ENCODE results near the gene MARCHF3. TPM values are rescaled to one million over a fixed set of nuclear protein-coding genes. Genes with fewer than 3 reads are reported as not detected.

The MARCHF3 gene
- total and polyA plus RNA-seq, 2 of the 13 experiments (the other 11 are each of a cell fraction or from before 2014, with no cell fraction given), result 4.8 to 11.9 TPM

- H3K79me2 ChIP-seq (ENCODE audit: insufficient read depth, low read length), result no peaks in the 10 kb centered on the region
- H3K9me3 ChIP-seq (ENCODE audit: low read length), result no peaks in the 10 kb centered on the region
- no peaks in the 10 kb centered on the region for H3K27me3 ChIP-seq (ENCODE audit: control insufficient read depth in 1 of 2, insufficient read depth in 2 of 2, low read length in 2 of 2)
- no peak overlapping the region for H3K9ac ChIP-seq (ENCODE audit: insufficient read depth, low read depth, low read length)
- no TSS peak for BruUV-seq (replicated peaks)
- no peaks in the 10 kb centered on the region for H3K4me1 ChIP-seq (ENCODE audit: insufficient read depth, low read length)
- ChIA-PET CTCF (ENCODE audit: low intra/inter-chr PET ratio, low total read pairs) (no interaction called here), POLR2A (no interaction called here)
- intact Hi-C loops (cut with micrococcal nuclease; ENCODE audit: unreplicated experiment) (no loop called here), in situ Hi-C loops (cut with HindIII; ENCODE audit: extremely low pct_ligation_motif_present, low pct_unique_long_range_greater_than_20kb) (no loop called here)
- no peak overlapping the region for H3K4me3 ChIP-seq (replicated peaks in 1 of 3; ENCODE audit: insufficient read depth in 1 of 3, low read depth in 2 of 3, low read length in 3 of 3)
- H3K36me3 ChIP-seq (replicated peaks in 1 of 2; ENCODE audit: control insufficient read depth in 1 of 2, insufficient read depth in 2 of 2, low read length in 2 of 2), result 0 out of 5 replicates have a peak, but pooled peaks cover 0 to 4% of the 10 kb centered on the region in 2 experiments
- ATAC-seq (no peak), FAIRE-seq (no peak), DNase-seq (ENCODE audit: low spot score) (no peak)
- H4K20me1 ChIP-seq (ENCODE audit: insufficient read depth, low read length), result no peaks in the 10 kb centered on the region
- no peak overlapping the region for H2AFZ ChIP-seq (ENCODE audit: low read length)
- 95% methylated on average over 7 of the region's 7 CpGs for WGBS (ENCODE audit: low lambda C conversion rate)
- TF ChIP-seq ATF7 (IDR thresholded peaks at IDR 0.05), result no peak
- no peak for TF ChIP-seq ATF7 (CRISPR knock-in tag; IDR thresholded peaks at IDR 0.05)
- no peak for TF ChIP-seq NPAS2 (CRISPR knock-in tag; IDR thresholded peaks at IDR 0.05; ENCODE audit: borderline replicate concordance)
- no peak for TF ChIP-seq ZNF619 (CRISPR knock-in tag; IDR thresholded peaks at IDR 0.05)
- TF ChIP-seq, protein P1, sequence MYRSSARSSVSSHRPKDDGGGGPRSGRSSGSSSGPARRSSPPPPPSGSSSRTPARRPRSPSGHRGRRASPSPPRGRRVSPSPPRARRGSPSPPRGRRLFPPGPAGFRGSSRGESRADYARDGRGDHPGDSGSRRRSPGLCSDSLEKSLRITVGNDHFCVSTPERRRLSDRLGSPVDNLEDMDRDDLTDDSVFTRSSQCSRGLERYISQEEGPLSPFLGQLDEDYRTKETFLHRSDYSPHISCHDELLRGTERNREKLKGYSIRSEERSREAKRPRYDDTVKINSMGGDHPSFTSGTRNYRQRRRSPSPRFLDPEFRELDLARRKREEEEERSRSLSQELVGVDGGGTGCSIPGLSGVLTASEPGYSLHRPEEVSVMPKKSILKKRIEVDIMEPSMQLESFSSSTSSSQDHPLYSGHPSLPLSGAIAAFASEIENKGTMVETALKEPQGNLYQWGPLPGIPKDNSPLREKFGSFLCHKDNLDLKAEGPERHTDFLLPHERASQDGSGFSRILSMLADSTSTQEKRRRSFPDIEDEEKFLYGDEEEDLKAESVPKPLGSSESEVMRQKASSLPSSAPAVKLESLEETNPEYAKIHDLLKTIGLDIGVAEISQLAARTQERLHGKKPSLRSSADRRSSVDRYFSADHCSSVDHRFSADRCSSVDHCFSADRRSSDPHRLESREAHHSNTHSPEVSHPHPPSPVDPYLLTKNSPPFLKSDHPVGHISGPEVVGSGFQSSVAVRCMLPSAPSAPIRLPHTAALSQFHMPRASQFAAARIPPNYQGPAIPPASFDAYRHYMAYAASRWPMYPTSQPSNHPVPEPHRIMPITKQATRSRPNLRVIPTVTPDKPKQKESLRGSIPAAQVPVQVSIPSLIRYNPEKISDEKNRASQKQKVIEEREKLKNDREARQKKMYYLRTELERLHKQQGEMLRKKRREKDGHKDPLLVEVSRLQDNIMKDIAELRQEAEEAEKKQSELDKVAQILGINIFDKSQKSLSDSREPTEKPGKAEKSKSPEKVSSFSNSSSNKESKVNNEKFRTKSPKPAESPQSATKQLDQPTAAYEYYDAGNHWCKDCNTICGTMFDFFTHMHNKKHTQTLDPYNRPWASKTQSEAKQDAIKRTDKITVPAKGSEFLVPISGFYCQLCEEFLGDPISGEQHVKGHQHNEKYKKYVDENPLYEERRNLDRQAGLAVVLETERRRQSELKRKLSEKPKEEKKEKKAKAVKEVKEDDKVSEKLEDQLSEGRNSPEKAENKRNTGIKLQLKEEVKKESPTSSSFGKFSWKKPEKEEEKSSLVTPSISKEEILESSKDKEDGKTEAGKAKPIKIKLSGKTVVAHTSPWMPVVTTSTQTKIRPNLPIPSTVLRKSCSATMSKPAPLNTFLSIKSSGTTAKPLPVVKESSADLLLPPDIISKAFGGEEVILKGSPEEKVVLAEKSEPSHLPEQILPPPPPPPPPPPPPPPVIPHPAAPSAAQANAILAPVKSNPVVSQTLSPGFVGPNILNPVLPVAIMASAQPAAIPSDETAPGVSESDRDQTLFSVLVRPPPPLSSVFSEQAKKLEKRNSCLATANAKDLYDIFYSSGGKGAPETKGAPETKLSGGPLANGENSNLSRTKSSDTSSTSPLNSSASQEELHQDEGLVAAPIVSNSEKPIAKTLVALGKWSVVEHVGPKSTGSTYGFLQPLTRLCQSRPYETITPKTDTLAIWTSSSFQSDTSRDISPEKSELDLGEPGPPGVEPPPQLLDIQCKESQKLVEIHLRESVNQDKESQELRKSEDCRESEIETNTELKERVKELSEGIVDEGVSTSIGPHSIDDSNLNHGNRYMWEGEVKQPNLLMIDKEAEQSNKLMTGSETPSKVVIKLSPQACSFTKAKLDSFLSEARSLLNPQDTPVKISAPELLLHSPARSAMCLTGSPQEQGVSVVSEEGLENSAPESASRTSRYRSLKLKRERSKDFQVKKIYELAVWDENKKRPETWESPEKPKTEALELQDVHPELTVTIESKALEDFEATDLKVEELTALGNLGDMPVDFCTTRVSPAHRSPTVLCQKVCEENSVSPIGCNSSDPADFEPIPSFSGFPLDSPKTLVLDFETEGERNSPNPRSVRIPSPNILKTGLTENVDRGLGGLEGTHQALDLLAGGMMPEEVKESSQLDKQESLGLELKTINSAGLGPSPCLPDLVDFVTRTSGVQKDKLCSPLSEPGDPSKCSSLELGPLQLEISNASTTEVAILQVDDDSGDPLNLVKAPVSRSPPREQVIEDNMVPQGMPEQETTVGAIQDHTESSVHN (CRISPR knock-in tag; IDR thresholded peaks at IDR 0.05), result no peak
- TF ChIP-seq REL (CRISPR knock-in tag; conservative IDR thresholded peaks at IDR 0.05), result no peak
- TF ChIP-seq RBM39 (IDR thresholded peaks at IDR 0.05; ENCODE audit: low read depth, low read length, poor library complexity, severe bottlenecking), result no peak
- no peak for TF ChIP-seq MYNN (CRISPR knock-in tag; IDR thresholded peaks at IDR 0.05; ENCODE audit: low read depth)
- no peak overlapping the region for H3K4me2 ChIP-seq (ENCODE audit: low read depth, low read length)
- no peak overlapping the region for H3K27ac ChIP-seq (ENCODE audit: extremely low read length, insufficient read depth, low read length)
These were observed 152.8 kb downstream of the MARCHF3 start for GRCh38 chr5:126877602-126878001.
